G401 (cell line): ENCODE data around the gene IL18BP. TPM values are rescaled to one million over a fixed set of nuclear protein-coding genes. Genes with fewer than 3 reads are reported as not detected.

Experiments used
- DNase-seq: peaks from one replicate; pipeline ENCODE4 v3.0.0-alpha.2; 2015; ENCODE audit warnings: low spot score
- in situ Hi-C: cut with HindIII; loops from 2 replicates; pipeline ENCODE4 v1.10.0; 2016; ENCODE audit warnings: low sequenced_read_pairs, mixed read lengths
- total RNA-seq: library from RNA; depleted of rRNA; stranded (reverse); fragments of >200 nt; shearing (Covaris generic); gene quantifications from 2 replicates; pipeline ENCODE4 v1.2.3, GENCODE V29; 2014; rRNA removed

The IL18BP gene
- total RNA-seq = 0.25 and 5.6 TPM in 2 replicates

DNA sequence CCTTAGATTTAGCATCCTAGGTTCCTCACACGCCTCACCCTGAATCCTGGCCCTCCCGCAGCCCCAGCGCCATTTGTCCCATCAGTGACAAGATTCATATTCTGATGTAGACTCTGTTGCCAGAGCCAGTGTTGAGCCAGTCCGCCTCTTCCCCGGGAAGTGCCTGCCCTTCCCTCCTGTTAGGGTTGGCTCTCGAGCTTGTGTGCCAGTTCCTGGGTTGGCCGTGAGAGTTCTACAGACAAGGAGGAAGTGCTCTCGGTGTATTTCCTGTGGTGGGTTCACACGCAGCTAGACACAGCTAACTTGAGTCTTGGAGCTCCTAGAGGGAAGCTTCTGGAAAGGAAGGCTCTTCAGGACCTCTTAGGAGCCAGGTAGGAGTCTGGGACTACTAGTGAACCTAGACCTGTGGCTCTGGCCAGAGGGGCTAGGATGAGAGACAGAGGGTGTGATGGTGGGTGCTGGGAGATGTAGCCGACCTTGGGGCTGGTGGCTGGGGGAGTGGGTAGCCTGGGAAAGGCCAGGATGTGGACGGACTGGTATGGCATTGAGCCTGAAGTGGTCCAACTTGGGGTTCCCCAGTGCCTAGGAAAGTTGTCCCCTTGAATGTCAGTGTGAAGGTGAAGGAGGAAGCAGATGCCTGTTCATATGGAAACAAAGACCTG is at the start of gene IL18BP:
Gene IL18BP, plus strand, starts transcription at position 261 of the 662 bp plus-strand sequence. CDS start 1,076 bp downstream, outside the sequence.
- in situ Hi-C loops = no loop called here
- no peak for DNase-seq

DNA sequence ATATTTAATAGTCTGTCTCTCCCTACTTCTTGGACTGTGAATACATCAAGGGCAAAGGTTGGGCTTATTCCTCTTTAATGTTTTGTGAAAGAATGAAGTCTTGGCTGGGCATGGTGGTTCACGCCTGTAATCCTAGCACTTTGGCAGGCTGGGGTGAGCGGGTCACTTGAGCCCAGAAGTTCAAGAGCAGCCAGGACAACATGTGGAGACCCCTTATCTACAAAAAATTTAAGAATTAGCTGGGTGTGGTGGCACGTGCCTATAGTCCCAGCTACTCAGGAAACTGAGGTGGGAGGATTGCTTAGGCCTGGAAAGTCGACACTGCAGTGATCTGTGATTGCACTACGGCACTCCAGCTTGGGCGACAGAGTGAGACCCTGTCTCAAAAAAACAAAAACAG is 49.7 kb upstream of the IL18BP start:
- in situ Hi-C loops = no loop called here

GRCh38 chr11:71951741-71952310 is 46.9 kb upstream of the IL18BP start:
- in situ Hi-C loops = no loop called here
- no peak for DNase-seq

More for the DNA sequence above, 49.7 kb upstream of the IL18BP start:
- DNase-seq = no peak

- in situ Hi-C loops = no loop called here
Measured at GRCh38 chr11:71955898-71956456, 42.7 kb upstream of the IL18BP start.

GRCh38 chr11:71962428-71963038 is 36.2 kb upstream of the IL18BP start:
- in situ Hi-C loops = no loop called here

More at GRCh38 chr11:71955898-71956456, 42.7 kb upstream of the IL18BP start:
- DNase-seq = no peak

GRCh38 chr11:71963468-71963867 is 35.2 kb upstream of the IL18BP start:
- in situ Hi-C loops = no loop called here
- no peak for DNase-seq

More at GRCh38 chr11:71962428-71963038, 36.2 kb upstream of the IL18BP start:
- DNase-seq = no peak

GRCh38 chr11:71964641-71965040 is 34.1 kb upstream of the IL18BP start:
- in situ Hi-C loops = no loop called here
- no peak for DNase-seq

DNA sequence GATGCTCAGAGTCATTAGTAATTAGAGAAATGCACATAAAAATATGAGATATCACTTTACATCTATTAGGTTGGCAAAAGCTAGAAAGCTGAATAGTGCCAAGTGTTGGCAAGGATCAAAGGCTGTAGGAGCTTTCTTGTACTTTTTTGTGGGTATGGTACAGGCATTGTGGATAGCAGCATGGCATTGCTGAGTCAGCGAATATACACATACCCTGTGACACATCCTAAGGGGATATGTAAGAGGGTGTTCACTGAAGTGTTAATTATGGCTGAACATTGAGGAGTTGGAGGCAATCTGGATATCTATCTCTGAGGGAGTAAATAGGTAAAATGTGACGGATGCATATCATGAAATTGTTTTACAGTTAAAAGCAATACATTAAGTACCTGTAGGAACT is 27.0 kb upstream of the IL18BP start:
- in situ Hi-C loops = no loop called here
- no peak for DNase-seq

DNA sequence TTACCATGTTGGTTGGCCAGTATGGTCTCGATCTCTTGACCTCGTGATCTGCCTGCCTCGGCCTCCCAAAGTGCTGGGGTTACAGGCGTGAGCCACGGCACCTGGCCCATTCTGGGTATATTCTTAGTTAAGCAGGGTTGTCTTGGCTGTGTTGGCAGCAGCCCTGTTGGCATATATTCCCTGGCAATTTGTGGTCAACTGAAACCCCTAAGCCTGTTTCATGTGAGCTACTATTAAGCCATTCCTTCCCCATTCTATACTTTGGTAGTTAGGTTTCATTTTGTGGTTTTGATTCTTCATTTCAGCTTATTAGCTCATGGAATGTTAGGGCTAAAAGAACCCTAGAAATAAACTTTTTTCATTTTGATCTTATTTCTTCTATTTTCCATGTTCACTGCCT is 22.2 kb upstream of the IL18BP start:
- no peak for DNase-seq
- in situ Hi-C loops = no loop called here

- in situ Hi-C loops = no loop called here
- no peak for DNase-seq
Measured at GRCh38 chr11:71977090-71977489, 21.6 kb upstream of the IL18BP start.

GRCh38 chr11:71977743-71978418 is 20.8 kb upstream of the IL18BP start:
- in situ Hi-C loops = no loop called here

DNA sequence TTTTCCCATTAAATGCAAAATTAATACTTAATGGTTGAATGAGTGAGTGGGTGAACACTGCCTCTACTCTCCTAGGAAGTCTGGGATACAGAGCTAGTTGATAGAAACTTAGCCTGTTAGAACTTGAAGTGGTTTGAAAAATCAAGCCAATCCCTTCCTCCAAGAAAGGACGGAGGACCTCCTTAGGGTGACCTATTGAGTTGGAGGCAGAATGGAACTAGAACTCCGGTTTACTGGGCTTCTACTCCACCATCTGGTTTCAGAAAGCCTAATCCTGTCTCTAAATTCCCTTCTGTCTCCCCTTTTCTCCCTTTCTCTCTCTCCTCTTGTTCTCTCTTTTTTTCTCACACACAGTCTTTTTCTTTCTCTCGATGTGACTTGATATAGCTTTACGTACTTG is 19.6 kb upstream of the IL18BP start:
- in situ Hi-C loops = no loop called here

More at GRCh38 chr11:71977743-71978418, 20.8 kb upstream of the IL18BP start:
- DNase-seq = peak; percentile 77

GRCh38 chr11:71979602-71980001 is 19.1 kb upstream of the IL18BP start:
- peak; percentile 34 for DNase-seq
- in situ Hi-C loops = no loop called here

More for the DNA sequence above, 19.6 kb upstream of the IL18BP start:
- no peak for DNase-seq

- in situ Hi-C loops = no loop called here
- DNase-seq = no peak
Measured at GRCh38 chr11:71986131-71986530, 12.6 kb upstream of the IL18BP start.

DNA sequence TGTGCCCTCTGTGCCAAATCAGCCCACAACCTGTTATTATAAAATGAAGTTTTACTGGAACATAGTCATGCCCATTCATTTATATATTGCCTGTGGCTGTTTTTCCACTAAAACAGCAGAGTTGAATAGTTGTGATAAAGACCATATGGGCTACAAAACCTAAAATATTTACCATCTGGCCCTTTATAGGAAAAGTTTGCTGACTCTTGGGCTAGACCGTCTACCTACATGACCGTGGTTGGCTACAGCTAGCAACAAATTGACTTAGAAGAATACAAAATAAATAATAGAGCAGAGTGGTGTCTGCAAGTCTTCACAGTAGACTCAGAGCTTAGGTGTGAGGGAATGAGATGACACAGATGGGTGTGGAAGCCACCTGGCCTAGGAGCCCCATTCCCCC is 11.2 kb upstream of the IL18BP start:
- DNase-seq = no peak
- in situ Hi-C loops = no loop called here

GRCh38 chr11:71988050-71988449 is 10.7 kb upstream of the IL18BP start:
- in situ Hi-C loops = no loop called here
- DNase-seq = no peak

DNA sequence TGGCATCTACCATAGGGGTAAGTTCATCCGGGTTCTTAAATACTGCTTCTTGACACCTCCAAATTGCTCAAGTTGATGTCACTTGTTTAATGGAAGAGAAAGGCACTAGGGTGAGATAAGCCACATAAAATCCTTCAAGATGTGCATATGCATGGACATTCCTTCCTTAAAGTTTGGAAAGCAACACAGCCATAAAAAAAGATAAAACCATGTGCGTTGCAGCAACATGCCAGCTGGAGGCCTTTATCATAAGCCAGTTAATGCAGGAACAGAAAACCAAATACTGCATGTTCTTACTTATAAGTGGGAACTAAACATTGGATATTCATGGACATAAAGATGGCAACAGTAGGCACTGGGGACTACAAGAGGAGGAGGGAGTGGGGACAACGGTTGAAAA is 8.0 kb upstream of the IL18BP start:
- in situ Hi-C loops = no loop called here
- no peak for DNase-seq

- in situ Hi-C loops = no loop called here
Measured at GRCh38 chr11:71991494-71991893, 7.2 kb upstream of the IL18BP start.

GRCh38 chr11:71992136-71992730 is 6.5 kb upstream of the IL18BP start:
- DNase-seq = no peak
- in situ Hi-C loops = no loop called here

More at GRCh38 chr11:71991494-71991893, 7.2 kb upstream of the IL18BP start:
- DNase-seq = no peak
